ENCODE data around the gene ISCU.
A peak's percentile ranks its signal among the peaks of the same experiment; 100 is the strongest.
"Not testable (repeated sequence)": the region's sequence is repeated elsewhere in the genome, so short reads cannot be mapped to it uniquely, and the experiment has no call there.

ISCU gene

DNA sequence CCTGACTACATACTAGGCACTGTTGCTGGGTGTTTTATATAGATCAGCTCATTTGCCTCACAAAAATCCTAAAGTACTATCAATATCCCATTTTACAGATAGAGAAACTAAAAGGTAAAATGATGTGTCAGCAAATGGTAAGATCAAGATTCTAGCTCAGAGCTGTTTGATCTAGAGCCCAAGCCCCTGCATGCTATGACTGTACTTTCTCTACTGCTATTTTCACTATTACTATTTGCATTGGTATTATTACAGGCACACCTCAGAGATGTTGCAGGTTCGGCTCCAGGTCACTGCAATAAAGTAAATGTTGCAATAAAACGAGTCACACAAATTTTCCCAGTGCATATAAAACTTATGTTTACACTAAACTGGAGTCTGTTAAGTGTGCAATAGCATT, 10.9 kb downstream of the ISCU start:
- peaks cover 67% of the 10 kb centered on the region for H3K4me1 ChIP-seq (ENCODE audit: low read length)
- TF ChIP-seq EZH2phosphoT487 (IDR thresholded peaks at IDR 0.05; ENCODE audit: low read depth) = no peak
- TF ChIP-seq, protein P1, sequence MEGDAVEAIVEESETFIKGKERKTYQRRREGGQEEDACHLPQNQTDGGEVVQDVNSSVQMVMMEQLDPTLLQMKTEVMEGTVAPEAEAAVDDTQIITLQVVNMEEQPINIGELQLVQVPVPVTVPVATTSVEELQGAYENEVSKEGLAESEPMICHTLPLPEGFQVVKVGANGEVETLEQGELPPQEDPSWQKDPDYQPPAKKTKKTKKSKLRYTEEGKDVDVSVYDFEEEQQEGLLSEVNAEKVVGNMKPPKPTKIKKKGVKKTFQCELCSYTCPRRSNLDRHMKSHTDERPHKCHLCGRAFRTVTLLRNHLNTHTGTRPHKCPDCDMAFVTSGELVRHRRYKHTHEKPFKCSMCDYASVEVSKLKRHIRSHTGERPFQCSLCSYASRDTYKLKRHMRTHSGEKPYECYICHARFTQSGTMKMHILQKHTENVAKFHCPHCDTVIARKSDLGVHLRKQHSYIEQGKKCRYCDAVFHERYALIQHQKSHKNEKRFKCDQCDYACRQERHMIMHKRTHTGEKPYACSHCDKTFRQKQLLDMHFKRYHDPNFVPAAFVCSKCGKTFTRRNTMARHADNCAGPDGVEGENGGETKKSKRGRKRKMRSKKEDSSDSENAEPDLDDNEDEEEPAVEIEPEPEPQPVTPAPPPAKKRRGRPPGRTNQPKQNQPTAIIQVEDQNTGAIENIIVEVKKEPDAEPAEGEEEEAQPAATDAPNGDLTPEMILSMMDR (IDR thresholded peaks at IDR 0.05; ENCODE audit: low read depth, low read length) = no peak
- H2AFZ ChIP-seq (ENCODE audit: low read depth, low read length) = no peak overlapping the region

DNA sequence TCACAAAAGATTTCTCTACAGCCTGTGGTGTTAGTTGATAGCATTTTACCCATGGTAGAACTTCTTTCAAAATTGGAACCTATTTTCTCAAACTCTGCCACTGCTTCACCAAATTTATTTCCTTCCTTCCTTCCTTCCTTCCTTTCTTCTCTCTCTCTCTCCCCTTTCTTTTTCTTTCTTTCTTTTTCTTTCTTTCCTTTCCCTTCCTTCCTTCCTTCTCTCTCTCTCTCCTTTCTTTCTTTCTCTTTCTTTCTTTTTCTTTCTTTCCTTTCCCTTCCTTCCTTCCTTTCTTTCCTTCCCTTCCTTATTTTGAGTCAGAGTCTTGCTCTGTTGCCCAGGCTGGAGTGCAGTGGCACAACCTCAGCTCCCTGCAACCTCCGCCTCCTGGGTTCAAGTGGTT, 11.9 kb downstream of the ISCU start:
- H3K4me2 ChIP-seq (ENCODE audit: low read length); H3K27me3 ChIP-seq (ENCODE audit: low read depth, low read length): not testable (repeated sequence)

More for the DNA sequence above, 10.9 kb downstream of the ISCU start:
- peak overlapping the region; percentile 78 for H3K4me2 ChIP-seq (ENCODE audit: low read length)
- no peaks in the 10 kb centered on the region for H3K27me3 ChIP-seq (ENCODE audit: low read depth, low read length)
- H3K27ac ChIP-seq (ENCODE audit: low read length) = peak overlapping the region; percentile 50
- no peaks in the 10 kb centered on the region for H3K9me3 ChIP-seq (ENCODE audit: insufficient read depth, low read length)
- H3K36me3 ChIP-seq (replicated peaks; ENCODE audit: low read depth, low read length) = peaks cover 9% of the 10 kb centered on the region
- H3K9ac ChIP-seq (ENCODE audit: low read length) = no peak overlapping the region
- H3K79me2 ChIP-seq (ENCODE audit: low read length) = no peaks in the 10 kb centered on the region
- no peaks in the 10 kb centered on the region for H4K20me1 ChIP-seq (ENCODE audit: insufficient read depth, low read length)
- peak overlapping the region; percentile 52 for H3K4me3 ChIP-seq (ENCODE audit: low read length)

DNA sequence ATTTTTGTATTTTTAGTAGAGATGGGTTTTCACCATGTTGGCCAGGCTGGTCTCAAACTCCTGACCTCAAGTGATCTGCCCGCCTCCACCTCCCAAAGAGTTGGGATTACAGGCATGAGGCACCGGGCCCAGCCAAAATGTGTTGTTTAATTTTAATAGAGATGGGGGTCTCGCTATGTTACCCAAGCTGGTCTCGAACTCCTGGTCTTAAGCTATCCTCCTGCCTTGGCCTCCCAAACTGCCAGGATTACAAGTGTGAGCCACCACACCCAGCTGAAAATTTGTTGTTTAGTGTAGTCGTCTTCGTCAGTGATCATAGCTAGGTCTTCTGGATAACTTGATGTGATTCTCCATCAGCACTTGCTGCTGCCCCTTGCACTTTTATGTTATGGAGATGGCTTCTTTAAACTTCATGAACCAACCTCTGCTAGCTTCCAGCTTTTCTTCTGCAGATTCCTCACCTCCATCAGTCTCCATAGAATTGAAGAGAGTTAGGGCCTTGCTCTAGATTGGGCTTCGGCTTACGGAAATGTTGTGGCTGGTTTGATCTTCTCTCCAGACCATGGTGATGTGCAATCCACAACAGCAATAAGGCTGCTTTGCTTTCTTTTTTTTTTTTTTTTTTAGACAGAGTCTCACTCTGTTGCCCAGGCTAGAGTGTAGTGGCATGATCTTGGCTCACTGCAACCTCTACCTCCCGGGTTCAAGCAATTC, 13.0 kb downstream of the ISCU start:
- H3K9me3 ChIP-seq (ENCODE audit: insufficient read depth, low read length) = no peaks in the 10 kb centered on the region
- no peaks in the 10 kb centered on the region for H3K79me2 ChIP-seq (ENCODE audit: low read length)
- H3K4me2 ChIP-seq (ENCODE audit: low read length) = no peak overlapping the region
- no peak overlapping the region for H3K9ac ChIP-seq (ENCODE audit: low read length)
- peaks cover 4% of the 10 kb centered on the region for H3K36me3 ChIP-seq (replicated peaks; ENCODE audit: low read depth, low read length)
- H3K4me1 ChIP-seq (ENCODE audit: low read length) = peaks cover 53% of the 10 kb centered on the region
- no peak overlapping the region for H3K4me3 ChIP-seq (ENCODE audit: low read length)
- no peak overlapping the region for H3K27ac ChIP-seq (ENCODE audit: low read length)
- no peaks in the 10 kb centered on the region for H3K27me3 ChIP-seq (ENCODE audit: low read depth, low read length)
- no peak for TF ChIP-seq EZH2phosphoT487 (IDR thresholded peaks at IDR 0.05; ENCODE audit: low read depth)
- TF ChIP-seq, protein P1 (IDR thresholded peaks at IDR 0.05; ENCODE audit: low read depth, low read length) = no peak
- no peak overlapping the region for H2AFZ ChIP-seq (ENCODE audit: low read depth, low read length)
- H4K20me1 ChIP-seq (ENCODE audit: insufficient read depth, low read length) = no peaks in the 10 kb centered on the region

More for the DNA sequence above, 11.9 kb downstream of the ISCU start:
- H3K9me3 ChIP-seq (ENCODE audit: insufficient read depth, low read length); H3K79me2 ChIP-seq (ENCODE audit: low read length); H3K4me3 ChIP-seq (ENCODE audit: low read length); H4K20me1 ChIP-seq (ENCODE audit: insufficient read depth, low read length); H3K36me3 ChIP-seq (replicated peaks; ENCODE audit: low read depth, low read length); H3K9ac ChIP-seq (ENCODE audit: low read length); H2AFZ ChIP-seq (ENCODE audit: low read depth, low read length); H3K27ac ChIP-seq (ENCODE audit: low read length): not testable (repeated sequence)
- peaks cover 60% of the 10 kb centered on the region for H3K4me1 ChIP-seq (ENCODE audit: low read length)

DNA sequence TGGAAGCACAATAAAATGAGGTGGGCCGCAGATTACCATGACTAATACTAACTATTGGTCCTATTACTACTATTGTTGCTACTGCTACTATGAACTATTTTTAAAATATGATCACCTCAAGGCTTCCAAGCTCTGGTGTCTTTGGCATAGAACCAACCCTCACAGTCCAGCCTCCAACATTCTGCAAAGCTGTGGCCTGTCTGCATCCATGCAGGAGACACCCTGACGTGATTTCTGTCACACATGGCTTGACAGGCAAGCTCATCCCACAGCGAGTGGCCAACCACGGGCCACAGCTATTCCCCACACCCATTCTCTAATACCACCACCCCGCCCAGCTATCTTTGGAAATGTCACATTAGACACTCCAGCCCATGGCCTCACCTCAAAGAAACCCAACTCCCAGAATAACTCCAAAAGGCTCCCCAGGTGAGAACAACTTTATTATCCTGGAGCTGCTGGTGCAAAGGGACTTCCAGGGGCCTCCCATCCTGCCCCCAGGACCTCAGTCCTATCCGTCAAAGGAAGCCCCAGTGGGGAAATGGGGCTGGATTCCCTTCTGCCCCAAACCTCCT, 14.4 kb downstream of the ISCU start:
- peaks cover 39% of the 10 kb centered on the region for H3K4me1 ChIP-seq (ENCODE audit: low read length)
- no peaks in the 10 kb centered on the region for H3K27me3 ChIP-seq (ENCODE audit: low read depth, low read length)
- no peak overlapping the region for H3K4me3 ChIP-seq (ENCODE audit: low read length)
- H2AFZ ChIP-seq (ENCODE audit: low read depth, low read length) = no peak overlapping the region
- H3K36me3 ChIP-seq (replicated peaks; ENCODE audit: low read depth, low read length) = no peaks in the 10 kb centered on the region
- TF ChIP-seq, protein P1 (IDR thresholded peaks at IDR 0.05; ENCODE audit: low read depth, low read length) = no peak
- no peak for TF ChIP-seq EZH2phosphoT487 (IDR thresholded peaks at IDR 0.05; ENCODE audit: low read depth)
- no peak overlapping the region for H3K27ac ChIP-seq (ENCODE audit: low read length)
- H3K9me3 ChIP-seq (ENCODE audit: insufficient read depth, low read length) = no peaks in the 10 kb centered on the region
- H3K9ac ChIP-seq (ENCODE audit: low read length) = no peak overlapping the region
- no peak overlapping the region for H3K4me2 ChIP-seq (ENCODE audit: low read length)
- no peaks in the 10 kb centered on the region for H4K20me1 ChIP-seq (ENCODE audit: insufficient read depth, low read length)
- no peaks in the 10 kb centered on the region for H3K79me2 ChIP-seq (ENCODE audit: low read length)

Measured in OCI-LY3 (cell line).